RWPE2 (cell line): ENCODE results near the gene TNP2.
A peak's percentile ranks its signal among the peaks of the same experiment; 100 is the strongest.
"Not testable (repeated sequence)": the region's sequence is repeated elsewhere in the genome, so short reads cannot be mapped to it uniquely, and the experiment has no call there.

Source experiments
- ATAC-seq: fragments of 200-7000 bp; cut with Tn5 transposase; 3 replicates; pipeline ENCODE4 v1.9.1; 2021; ENCODE audit warnings: low read depth
- DNase-seq: peaks from one replicate; pipeline ENCODE4 v3.0.0-alpha.2; 2020; ENCODE audit warnings: low spot score
- H3K27ac ChIP-seq: fragments of 450-650 bp; 2 replicates; pipeline ENCODE4 v1.5.1; 2017; ENCODE audit warnings: mild to moderate bottlenecking; ENCODE audit not compliant: poor library complexity, severe bottlenecking
- H3K27me3 ChIP-seq: fragments of 250-450 bp; sonication (Bioruptor Pico); 2 replicates; pipeline ENCODE4 v1.5.1; 2021; ENCODE audit warnings: mild to moderate bottlenecking, moderate library complexity; ENCODE audit not compliant: insufficient read depth, poor library complexity, severe bottlenecking
- H3K36me3 ChIP-seq: fragments of 250-450 bp; sonication (Bioruptor Pico); 2 replicates; pipeline ENCODE4 v1.5.1; 2020; ENCODE audit warnings: low read depth, mild to moderate bottlenecking, moderate library complexity
- H3K4me1 ChIP-seq: fragments of 250-450 bp; sonication (Bioruptor Pico); 2 replicates; pipeline ENCODE4 v1.5.1; 2021; ENCODE audit warnings: mild to moderate bottlenecking, moderate library complexity; ENCODE audit not compliant: insufficient read depth, poor library complexity, severe bottlenecking
- H3K4me3 ChIP-seq: fragments of 250-450 bp; sonication (Bioruptor Pico); 2 replicates; pipeline ENCODE4 v1.5.1; 2021; ENCODE audit warnings: mild to moderate bottlenecking, moderate library complexity; ENCODE audit not compliant: severe bottlenecking
- H3K9me3 ChIP-seq: fragments of 250-450 bp; sonication (Bioruptor Pico); 2 replicates; pipeline ENCODE4 v1.5.1; 2021; ENCODE audit warnings: mild to moderate bottlenecking, moderate library complexity; ENCODE audit not compliant: severe bottlenecking
- TF ChIP-seq, protein P1 (sequence below): fragments of 450-650 bp; IDR thresholded peaks from one replicate; pipeline ENCODE4 v1.5.1; 2017; ENCODE audit warnings: mild to moderate bottlenecking, moderate library complexity; ENCODE audit not compliant: poor library complexity, severe bottlenecking

TNP2 gene

DNA sequence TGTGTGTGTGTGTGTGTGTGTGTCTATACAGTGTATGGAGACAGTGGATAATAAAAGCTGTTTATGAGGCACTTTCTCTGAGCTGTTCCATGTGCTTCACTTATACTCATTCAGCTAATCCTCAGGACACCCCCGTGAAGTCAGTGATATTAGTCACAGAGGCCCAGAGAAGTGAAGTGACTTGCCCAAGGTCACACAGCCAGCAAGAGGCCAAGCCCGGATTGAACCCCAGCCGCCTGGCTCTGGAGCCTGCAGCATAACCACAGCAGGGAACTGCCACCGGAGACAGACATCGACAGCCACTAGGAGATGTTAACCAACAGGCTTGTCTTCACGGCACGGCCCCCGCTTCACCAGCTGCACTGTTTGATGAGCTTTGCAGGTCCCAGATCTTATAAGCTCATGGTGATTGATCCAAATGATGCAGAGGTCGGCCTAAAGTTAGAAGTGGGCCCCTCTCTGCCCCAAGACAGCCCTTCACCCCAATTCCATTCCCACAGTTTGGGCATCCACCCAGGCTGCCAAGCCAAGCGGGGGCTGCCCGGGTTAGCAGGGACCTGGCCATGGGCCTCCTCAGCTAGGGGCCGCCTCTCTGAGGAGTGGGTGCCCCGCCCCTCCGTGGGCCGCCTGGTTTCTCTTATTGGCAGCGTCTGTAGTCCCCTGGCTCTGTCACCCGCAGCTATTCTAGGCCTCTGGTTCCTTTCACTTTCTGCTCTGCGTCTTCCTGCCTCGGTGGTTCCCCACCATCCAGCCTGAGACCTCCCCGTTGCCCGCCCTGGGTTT, 44.0 kb downstream of the TNP2 start:
- H3K4me1 ChIP-seq, result no peaks in the 10 kb centered on the region
- no peak overlapping the region for H3K4me3 ChIP-seq
- ATAC-seq (peak; percentile 25; the same call in 1 of the 3 replicates), DNase-seq (no peak)
- H3K9me3 ChIP-seq, result no peaks in the 10 kb centered on the region
- TF ChIP-seq, protein P1, sequence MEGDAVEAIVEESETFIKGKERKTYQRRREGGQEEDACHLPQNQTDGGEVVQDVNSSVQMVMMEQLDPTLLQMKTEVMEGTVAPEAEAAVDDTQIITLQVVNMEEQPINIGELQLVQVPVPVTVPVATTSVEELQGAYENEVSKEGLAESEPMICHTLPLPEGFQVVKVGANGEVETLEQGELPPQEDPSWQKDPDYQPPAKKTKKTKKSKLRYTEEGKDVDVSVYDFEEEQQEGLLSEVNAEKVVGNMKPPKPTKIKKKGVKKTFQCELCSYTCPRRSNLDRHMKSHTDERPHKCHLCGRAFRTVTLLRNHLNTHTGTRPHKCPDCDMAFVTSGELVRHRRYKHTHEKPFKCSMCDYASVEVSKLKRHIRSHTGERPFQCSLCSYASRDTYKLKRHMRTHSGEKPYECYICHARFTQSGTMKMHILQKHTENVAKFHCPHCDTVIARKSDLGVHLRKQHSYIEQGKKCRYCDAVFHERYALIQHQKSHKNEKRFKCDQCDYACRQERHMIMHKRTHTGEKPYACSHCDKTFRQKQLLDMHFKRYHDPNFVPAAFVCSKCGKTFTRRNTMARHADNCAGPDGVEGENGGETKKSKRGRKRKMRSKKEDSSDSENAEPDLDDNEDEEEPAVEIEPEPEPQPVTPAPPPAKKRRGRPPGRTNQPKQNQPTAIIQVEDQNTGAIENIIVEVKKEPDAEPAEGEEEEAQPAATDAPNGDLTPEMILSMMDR, result no peak
- no peaks in the 10 kb centered on the region for H3K27me3 ChIP-seq
- no peak overlapping the region for H3K27ac ChIP-seq
- H3K36me3 ChIP-seq, result no peaks in the 10 kb centered on the region

DNA sequence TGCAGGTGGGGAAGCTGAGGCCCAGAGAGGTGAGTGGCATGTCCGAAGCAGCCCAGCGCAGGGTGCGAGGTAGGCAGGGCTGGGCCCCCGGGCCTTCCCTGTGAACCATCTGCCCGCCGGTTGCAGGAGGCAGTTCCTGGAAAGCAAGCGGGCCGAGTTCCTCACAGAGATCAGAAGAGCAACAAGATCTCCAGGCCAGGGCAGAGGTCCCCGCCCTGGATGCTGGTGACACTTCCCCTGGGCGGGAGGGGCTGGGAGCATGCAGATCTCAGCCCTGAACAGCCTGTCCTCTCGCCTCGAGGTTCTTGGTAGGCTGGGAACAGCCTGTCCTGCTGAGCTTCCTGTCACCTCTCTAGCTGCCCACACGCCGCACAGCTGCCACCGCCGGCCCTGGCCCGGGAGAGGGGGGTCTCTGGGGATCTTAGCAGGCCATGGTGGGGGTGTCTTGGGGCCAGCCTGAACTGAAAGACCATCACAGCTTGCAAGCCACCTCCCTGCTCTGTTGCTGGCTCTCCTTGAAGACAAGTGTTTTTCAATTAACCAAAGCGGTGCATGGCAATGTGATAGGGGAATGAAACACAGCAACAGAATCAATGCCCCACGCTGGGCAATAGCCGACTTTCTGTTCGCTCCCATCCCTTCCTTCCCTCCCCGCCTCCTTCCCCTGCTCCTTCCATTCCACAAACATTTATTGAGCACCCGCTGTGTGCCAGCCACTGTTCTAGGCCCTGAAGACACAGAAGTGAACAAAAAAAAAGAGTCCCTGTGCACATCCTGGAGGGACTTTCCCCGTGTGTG, 44.8 kb downstream of the TNP2 start:
- no peak for ATAC-seq
- DNase-seq, result no peak
- Histone ChIP-seq H3K4me3 (no peak overlapping the region), H3K9me3 (no peaks in the 10 kb centered on the region), H3K36me3 (no peaks in the 10 kb centered on the region), H3K27me3 (no peaks in the 10 kb centered on the region), H3K27ac (no peak overlapping the region), H3K4me1 (no peaks in the 10 kb centered on the region)
- TF ChIP-seq, protein P1, result no peak

DNA sequence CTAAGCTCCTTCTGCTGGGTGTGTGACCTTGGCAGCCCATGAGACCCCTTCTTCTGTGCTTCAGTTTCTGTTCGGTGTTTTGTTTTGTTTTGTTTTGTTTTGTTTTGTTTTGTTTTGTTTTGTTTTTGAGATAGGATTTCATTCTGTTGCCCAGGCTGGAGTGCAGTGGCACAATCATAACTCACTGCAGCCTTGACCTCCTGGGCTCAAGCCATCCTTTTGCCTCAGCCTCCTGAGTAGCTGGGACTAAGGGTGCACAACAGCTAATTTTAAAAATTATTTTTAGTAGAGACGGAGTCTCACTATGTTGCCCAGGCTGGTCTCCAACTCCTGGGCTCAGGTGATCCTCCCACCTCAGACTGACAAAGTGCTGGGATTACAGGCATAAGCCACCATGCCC, 48.6 kb downstream of the TNP2 start:
- ATAC-seq, H3K27ac ChIP-seq, H3K36me3 ChIP-seq, H3K4me1 ChIP-seq, H3K9me3 ChIP-seq, H3K27me3 ChIP-seq, H3K4me3 ChIP-seq, DNase-seq: not testable (repeated sequence)

DNA sequence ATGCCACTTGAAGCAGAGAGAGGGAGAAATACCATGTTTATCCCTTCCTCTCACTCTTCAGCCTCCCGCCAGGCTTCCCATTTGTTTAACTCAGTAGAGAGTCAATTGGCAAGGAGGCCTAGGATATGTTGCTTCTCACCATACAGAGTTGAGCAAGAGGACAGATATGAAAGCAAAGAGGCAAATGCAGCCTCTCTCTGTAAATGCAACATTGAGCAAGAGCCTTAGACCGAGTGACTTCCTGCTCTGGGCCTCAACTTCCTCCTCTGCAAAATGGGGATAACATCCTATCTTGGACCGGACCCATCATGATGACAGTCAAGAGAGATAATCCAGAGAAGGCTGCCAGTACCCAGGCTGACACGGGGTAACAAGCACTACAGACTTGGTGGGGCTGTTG, 49.9 kb downstream of the TNP2 start:
- ATAC-seq (no peak), DNase-seq (no peak)
- Histone ChIP-seq H3K36me3 (no peaks in the 10 kb centered on the region), H3K4me3 (no peak overlapping the region), H3K27ac (no peak overlapping the region), H3K4me1 (no peaks in the 10 kb centered on the region), H3K9me3 (peaks cover 3% of the 10 kb centered on the region), H3K27me3 (no peaks in the 10 kb centered on the region)
- TF ChIP-seq, protein P1, result no peak

DNA sequence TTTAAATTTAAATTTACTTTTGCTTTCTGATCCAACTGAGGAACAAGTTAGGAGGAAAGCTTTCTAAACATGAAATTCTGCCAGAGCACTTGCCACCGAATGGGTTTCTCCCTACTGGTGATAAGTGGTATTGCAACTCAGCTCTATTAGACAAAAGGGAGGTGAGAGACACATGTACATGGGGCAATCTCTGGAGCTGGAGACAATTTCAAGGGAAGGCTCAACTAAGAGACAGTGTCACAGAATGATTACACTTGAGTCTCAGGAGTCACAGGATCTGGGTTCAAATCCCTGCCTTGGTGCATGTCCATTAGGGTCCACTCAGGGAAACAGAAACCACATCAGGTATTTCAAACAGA, 50.5 kb downstream of the TNP2 start:
- DNase-seq, result no peak
- Histone ChIP-seq H3K36me3 (no peaks in the 10 kb centered on the region), H3K4me3 (no peak overlapping the region), H3K27ac (no peak overlapping the region), H3K9me3 (peaks cover 3% of the 10 kb centered on the region), H3K27me3 (no peaks in the 10 kb centered on the region), H3K4me1 (no peaks in the 10 kb centered on the region)
- ATAC-seq, result no peak
- TF ChIP-seq, protein P1, result peak; percentile 28
